NCI-H446 treated with DMSO at 0.1 percent for 48 hours (cell line): Measurements from ENCODE around the gene ARRDC4.
"Not testable (repeated sequence)": the region's sequence is repeated elsewhere in the genome, so short reads cannot be mapped to it uniquely, and the experiment has no call there.

Source experiments
- DNase-seq: peaks from one replicate; lab custom pipeline; 2025; lab: John Stamatoyannopoulos, UW

The ARRDC4 gene

DNA sequence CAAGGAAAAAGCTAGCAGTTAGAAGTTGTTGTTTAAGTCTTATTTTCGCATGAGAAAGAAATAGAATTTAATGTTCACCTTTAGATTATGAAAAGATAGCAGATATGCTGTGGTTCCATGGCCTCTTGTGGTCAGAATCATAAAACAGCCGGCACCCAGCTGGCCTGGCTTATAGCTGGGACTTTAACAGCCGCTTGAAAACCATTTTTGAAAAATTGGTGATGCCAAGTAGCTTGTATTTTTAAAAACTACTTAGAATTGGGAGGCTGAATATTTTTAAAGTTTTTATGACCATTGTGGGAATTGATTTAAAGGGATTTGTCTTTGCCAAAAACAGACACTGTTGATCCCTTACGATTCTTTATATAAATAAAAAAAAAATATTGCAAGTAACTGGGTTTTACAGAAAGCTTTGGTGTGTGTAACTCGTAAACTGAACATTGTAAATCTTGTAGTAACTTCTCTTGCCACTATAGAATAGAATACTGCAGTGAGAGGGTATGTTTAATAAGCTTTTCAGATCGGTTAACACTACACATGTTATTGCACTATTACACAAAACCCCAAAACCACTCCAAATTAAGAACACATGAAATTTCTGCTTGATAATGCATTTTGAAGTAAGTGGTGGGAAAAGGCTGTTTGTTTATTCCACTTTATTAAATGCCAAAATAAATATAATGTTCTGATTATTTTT lies 6.6 kb downstream of the ARRDC4 start:
- DNase-seq: no peak

- no peak for DNase-seq
Observed at GRCh38 chr15:97967881-97968280, 7.4 kb downstream of the ARRDC4 start.

GRCh38 chr15:97968380-97968779 lies 7.9 kb downstream of the ARRDC4 start:
- DNase-seq: no peak

GRCh38 chr15:97972366-97972765 lies 11.9 kb downstream of the ARRDC4 start:
- no peak for DNase-seq

- DNase-seq: no peak
Observed at GRCh38 chr15:97976129-97976528, 15.6 kb downstream of the ARRDC4 start.

DNA sequence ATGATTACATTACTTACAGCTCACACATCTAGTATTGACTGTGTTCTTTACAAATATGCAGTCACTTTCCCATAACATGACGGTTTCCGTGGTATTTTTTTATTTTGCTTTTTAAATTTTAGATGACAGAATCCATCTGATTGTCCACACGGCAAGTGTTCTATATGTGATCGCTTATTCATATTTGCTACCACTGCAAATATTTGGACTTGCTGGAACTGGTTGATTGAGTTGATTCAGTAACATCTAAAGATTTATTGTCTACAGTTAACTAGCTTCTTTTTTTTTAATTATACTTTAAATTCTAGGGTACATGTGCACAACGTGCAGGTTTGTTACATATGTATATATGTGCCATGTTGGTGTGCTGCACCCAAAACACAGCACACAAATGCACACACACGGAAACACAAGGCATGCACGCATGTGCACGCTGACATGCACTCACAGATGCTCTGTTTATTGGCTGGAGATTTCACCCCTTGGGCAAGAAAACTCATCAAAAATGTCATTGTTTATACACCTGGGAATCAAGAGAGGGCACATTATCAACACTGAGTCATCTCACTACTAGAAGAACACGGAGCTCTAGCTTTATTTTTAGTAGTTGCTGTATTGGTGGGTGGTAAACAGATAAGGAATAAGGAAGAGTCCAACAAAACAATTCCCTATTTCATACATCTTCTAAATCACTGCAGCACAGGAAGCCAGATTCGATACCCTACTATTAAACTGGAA lies 16.4 kb downstream of the ARRDC4 start:
- DNase-seq: no peak

DNA sequence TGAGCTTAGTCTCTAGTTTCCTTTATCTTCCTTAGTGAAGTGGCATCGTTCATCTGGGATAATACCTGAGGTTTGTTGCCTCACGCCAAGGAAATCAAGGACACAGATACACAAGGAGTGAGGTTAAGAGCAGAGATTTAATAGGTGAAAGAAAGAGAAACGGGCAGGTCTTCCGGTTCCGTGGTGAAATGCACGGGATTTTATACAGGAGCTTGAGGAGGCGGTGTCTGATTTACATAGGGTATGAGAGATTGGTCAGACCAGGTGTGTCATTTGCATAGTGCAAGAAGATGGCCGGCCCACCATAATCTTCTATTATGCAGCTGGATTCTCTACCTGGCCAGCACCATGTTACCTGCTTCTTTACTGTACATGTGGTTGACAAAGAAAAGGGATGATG lies 17.2 kb downstream of the ARRDC4 start:
- no peak for DNase-seq

DNA sequence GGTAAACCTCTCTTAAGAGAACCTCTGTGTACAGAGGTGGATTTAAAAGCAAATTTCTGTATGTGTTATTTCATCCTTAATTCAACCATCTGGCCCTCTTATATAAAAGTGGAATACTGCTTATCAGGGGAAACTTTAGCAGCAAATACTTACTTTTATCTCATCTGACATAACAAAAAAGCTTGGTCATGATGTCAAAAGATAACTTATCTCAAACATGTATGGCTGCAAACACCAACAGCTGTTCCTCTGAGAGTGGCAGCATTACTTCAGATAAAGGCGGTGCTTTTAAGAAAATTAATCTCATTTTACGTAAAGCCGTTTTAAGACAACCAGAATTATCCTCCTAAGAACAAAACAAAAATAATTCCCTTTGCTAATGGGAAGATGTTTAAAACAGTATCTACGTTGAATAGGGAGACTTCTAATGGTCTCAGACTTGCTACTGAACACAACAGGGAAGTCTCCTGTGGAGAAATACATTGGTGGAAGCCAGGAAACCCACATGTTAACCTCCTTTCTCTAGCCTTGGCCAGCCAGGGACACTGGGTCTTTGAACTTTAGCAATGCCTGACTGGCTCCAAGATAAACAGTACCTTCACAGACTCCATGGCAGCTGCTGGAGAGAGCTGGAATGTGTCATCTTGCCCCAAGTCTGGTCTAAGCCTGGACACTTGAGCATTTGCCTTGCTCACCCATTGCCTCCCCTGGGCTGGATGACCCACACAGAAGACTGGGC lies 18.1 kb downstream of the ARRDC4 start:
- DNase-seq: no peak

DNA sequence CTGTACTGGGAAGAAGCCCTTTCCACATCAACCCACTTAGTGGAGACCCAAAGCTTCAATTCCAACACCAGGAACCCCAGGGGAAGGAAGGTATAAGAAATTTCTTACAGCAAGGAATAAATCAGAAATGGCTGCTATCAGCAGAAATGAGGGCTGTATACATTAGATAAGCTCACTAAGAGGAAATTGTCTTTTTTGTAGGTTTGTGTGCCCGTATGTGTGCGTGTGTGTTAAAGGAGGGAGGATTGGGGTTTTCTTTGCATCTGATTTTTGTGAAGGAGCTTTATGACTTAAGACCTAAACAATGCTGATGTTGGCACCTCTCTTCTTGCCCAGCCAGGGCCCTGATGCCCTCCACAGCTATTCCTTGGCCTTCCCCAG lies 18.6 kb downstream of the ARRDC4 start:
- no peak for DNase-seq

- no peak for DNase-seq
Observed at GRCh38 chr15:97981058-97981457, 20.6 kb downstream of the ARRDC4 start.

DNA sequence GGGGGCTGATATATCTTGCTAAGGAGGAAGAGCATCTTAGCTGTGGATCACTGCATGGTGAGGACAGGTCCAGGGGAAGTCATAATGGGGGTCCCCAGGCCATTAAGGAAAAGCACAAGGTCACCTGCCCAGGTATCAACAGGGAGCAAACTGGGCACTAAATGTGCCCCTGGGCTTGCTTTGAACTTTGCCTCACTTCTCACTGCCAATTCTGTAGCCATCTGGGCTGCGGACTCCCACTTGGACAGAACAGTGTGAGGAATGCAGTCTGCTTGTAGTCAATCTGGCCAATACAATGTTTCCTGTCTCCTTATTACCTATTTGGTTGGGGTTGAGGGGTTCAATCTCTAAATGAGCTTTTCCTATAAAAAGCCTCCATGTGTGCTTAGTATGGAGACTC lies 21.3 kb downstream of the ARRDC4 start:
- no peak for DNase-seq

- DNase-seq: no peak
Observed at GRCh38 chr15:97984157-97984556, 23.7 kb downstream of the ARRDC4 start.

DNA sequence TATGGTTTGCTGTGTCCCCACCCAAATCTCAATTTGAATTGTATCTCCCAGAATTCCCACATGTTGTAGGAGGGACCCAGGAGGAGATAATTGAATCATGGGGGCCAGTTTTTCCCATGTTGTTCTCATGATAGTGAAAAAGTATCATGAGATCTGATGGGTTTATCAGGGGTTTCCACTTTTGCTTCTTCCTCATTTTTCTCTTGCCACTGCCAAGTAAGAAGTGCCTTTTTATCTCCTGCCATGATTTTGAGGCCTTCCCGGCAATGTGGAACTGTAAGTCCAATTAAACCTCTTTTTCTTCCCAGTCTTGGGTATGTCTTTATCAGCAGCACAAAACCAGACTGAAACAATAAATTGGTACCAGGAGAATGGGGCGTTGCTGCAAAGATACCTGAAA lies 25.5 kb downstream of the ARRDC4 start:
- DNase-seq: not testable (repeated sequence)

- no peak for DNase-seq
Observed at GRCh38 chr15:97986781-97987180, 26.3 kb downstream of the ARRDC4 start.

- no peak for DNase-seq
Observed at GRCh38 chr15:97989299-97989698, 28.8 kb downstream of the ARRDC4 start.

GRCh38 chr15:97991972-97992541 lies 31.6 kb downstream of the ARRDC4 start:
- DNase-seq: no peak

- DNase-seq: no peak
Observed at GRCh38 chr15:97992823-97993222, 32.3 kb downstream of the ARRDC4 start.

DNA sequence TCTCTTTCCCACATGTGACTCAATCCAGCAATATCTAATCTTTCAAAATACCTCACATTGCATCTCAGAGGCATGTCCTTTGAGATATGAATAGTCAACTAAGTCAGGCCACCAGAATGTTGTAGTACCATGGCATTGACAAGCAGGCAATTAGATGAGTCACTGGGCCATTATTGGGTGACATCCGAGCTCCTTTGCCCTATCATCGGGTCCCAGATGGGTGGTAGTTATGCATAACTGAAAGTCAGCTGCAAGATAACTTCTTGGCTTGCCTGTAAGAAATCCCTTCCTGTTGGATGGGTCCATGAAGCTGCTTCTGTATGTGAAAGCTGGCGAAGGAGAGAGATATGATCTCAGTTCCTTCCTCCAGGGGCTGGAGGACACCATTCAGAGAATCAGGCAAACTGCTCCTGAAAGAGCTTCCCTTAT lies 32.8 kb downstream of the ARRDC4 start:
- DNase-seq: no peak

GRCh38 chr15:97994236-97994635 lies 33.7 kb downstream of the ARRDC4 start:
- DNase-seq: no peak

DNA sequence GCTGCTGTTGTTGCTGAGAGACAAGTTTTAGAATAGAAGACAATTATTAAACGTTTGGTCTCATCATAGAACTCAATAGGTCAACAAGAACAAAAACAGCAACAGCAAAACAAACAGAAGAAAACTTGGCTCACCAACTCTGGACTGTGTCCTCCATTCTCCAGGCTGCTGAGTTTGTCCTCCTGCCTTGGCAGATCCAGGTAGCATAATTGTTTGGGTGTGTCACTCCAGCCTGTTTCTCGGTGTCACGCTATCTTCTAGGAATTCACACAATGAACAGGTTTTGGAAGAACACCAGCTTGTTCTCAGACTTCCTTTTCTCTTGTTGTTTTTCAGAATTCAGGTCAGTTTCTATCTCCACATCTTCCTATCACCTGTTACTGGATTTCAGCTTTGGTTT lies 34.7 kb downstream of the ARRDC4 start:
- no peak for DNase-seq

- no peak for DNase-seq
Observed at GRCh38 chr15:97995881-97996603, 35.5 kb downstream of the ARRDC4 start.
